Measurements from ENCODE around the gene NCSTN.

The NCSTN gene

GRCh38 chr1:160346463-160346862 lies 3.3 kb downstream of the NCSTN start:
- DNase-seq (ENCODE audit: low read depth): no peak
- no peak overlapping the region for H3K4me3 ChIP-seq (ENCODE audit: low read depth, low read length)

DNA sequence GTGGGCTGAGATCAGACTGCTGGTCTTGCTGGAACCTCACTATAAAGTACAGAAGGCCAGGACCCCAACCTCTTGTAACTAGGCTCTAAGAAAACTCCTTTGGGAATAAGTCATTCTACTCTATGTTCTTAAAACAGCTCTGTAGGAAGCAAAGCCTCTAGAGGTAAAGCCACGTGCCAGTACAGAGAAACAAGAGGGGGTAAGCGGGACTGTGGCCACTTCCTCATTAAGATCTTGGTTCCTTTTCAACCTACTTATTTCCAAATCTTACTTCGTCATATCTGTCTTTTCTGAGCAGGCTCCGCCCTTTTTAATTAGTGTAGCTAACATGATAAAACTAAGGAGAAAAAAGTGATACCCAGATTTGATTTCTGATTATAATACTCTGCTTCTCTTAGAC lies 3.8 kb downstream of the NCSTN start:
- no peak for DNase-seq (ENCODE audit: low read depth)
- no peak overlapping the region for H3K4me3 ChIP-seq (ENCODE audit: low read depth, low read length)

DNA sequence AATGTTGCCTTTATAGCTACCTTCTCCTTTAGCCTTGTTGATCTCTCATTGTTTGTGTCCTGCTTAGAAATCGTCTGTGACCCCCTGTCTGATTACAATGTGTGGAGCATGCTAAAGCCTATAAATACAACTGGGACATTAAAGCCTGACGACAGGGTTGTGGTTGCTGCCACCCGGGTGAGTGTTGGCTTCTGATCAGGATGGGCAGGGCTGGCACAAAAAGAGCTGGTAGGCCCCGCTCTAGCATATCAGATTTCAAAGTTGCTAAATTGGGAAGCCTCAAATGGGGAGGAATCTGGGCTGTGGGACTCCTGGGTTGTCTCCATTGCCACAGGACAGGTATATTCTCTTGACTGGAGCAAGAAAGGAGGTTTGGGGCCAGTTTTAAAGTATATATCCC lies 8.4 kb downstream of the NCSTN start:
- no peak overlapping the region for H3K4me3 ChIP-seq (ENCODE audit: low read depth, low read length)
- DNase-seq (ENCODE audit: low read depth): no peak

DNA sequence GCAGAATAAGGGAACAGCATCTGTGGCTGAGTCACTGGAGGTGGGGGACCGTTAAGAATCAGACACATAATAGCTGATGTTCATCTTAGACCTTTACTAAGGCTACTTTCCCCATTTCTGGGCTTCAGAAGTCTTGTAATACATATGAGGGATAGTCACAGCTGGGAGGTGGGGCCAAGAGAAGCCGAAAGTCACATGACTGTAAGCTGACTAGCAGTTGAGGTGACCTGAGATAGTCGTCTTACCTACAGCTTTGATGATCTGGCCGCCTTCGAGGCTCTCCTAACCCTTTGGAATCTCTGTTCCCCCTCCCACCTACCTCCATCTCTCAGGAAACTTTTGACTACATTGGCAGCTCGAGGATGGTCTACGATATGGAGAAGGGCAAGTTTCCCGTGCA lies 9.4 kb downstream of the NCSTN start:
- DNase-seq (ENCODE audit: low read depth): no peak

DNA sequence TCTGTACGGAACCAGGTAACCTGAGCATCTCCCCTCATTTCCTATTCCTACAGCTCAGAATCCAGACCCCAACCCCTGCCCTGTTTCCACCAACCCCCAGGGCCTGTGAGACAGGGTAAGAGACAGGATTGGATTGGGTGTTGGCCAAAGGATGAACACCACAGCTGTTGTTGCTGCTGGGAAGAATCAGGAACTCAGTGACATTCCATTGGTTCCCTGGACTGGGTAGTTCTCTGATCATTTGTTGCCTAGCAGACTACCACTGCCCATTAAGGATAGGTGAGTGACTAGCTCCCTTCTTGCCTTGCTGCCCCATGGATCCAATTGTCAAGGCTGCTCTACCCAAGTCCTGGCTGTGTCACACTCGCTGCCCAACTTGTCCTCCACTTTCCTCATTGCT lies 10.0 kb downstream of the NCSTN start:
- DNase-seq (ENCODE audit: low read depth): no peak
- H3K4me3 ChIP-seq (ENCODE audit: low read depth, low read length): no peak overlapping the region

More for the DNA sequence above, 9.4 kb downstream of the NCSTN start:
- no peak overlapping the region for H3K4me3 ChIP-seq (ENCODE audit: low read depth, low read length)

DNA sequence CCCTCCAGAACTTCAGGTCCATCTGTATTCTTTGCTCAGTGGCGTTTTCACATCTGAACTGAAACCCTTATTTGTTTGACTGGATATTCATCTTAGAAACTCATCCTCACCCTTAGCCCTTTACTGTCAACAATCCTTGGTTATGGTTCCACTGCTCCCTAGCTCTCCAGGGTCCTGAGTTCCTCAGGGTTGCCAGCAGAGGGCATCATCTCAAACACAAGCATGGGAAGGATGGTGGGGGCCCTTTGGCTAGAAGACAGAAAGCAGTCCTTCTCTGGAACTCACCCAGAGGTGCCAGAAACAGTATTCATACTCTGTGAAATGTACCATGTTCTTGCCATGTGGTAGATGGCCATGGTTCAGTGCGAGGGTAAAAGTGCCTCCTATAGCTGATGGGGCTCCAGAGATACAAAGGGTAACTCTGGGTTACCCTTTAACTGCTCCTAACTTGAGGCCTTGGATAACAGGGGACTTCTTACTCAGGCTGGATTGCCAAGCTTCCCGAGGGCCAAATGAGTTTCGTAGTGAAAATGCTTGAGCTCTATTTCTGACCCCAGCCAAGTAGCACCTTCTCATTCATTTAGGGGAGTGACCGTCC lies 11.3 kb downstream of the NCSTN start:
- DNase-seq (ENCODE audit: low read depth): no peak

DNA sequence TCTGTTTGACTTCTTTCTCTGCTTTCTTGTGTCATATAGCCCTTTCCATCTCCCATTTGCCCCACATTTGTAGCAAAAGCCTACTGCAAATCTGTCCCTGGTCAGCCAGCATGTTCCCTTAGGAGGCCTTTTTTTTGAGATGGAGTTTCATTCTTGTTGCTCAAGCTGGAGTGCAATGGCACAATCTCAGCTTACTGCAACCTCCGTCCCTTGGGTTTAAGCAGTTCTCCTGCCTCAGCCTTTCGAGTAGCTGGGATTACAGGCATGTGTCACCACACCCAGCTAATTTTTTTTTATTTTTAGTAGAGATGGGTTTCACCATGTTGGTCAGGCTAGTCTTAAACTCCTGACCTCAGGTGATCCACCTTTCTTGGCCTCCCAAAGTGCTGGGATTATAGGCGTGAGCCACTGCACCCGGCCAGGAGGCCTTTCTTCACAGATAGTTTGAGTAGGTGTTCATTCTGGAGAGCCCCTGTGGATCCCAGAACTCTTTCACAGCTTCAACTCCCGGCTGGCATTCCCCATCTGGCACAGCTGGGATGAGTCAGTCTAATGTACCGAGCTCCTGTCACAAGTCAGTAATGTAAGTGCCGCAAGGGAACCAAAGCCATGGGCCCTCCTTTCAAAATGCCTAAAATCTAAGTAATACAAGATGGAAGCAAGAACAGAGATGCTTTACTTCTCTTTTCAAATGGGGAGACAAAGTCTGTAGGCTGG lies 14.3 kb downstream of the NCSTN start:
- H3K4me3 ChIP-seq (ENCODE audit: low read depth, low read length): no peak overlapping the region
- DNase-seq (ENCODE audit: low read depth): no peak

More for the DNA sequence above, 11.3 kb downstream of the NCSTN start:
- no peak overlapping the region for H3K4me3 ChIP-seq (ENCODE audit: low read depth, low read length)

GRCh38 chr1:160358073-160358472 lies 14.9 kb downstream of the NCSTN start:
- no peak for DNase-seq (ENCODE audit: low read depth)
- no peak overlapping the region for H3K4me3 ChIP-seq (ENCODE audit: low read depth, low read length)

DNA sequence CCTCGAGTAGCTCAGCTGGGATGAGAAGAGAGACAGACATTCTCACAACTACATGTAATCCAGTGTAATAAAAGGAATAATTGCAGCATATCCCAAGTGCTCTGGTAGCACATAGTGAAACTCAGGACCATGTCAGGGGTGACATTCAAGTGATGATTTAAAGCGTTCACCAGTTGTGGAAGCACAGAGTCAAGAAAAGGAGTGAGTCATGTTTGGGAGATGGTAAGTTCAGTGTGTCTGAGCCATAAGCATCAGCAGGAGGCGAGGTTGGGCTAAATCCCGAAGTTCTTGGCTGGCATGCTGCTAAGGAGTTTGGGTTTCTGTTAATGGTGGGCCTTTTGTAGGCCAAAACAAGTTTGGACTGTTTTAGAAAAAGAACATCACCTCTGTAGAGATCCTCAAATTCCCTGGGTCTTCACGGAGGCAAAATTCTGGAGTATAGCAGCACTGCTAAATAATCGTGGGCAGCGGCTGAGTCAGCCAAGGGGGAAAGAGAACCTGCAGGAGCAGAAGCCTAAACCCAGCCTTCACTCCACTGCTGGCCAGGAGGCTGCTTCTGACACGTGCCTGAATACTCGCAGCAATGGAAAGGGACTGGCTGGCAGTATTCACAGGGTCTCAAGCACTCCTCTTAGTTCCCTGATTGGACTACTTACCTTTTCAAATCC lies 16.5 kb downstream of the NCSTN start:
- no peak for DNase-seq (ENCODE audit: low read depth)
- H3K4me3 ChIP-seq (ENCODE audit: low read depth, low read length): no peak overlapping the region

GRCh38 chr1:160360227-160360695 lies 17.1 kb downstream of the NCSTN start:
- no peak overlapping the region for H3K4me3 ChIP-seq (ENCODE audit: low read depth, low read length)
- no peak for DNase-seq (ENCODE audit: low read depth)

DNA sequence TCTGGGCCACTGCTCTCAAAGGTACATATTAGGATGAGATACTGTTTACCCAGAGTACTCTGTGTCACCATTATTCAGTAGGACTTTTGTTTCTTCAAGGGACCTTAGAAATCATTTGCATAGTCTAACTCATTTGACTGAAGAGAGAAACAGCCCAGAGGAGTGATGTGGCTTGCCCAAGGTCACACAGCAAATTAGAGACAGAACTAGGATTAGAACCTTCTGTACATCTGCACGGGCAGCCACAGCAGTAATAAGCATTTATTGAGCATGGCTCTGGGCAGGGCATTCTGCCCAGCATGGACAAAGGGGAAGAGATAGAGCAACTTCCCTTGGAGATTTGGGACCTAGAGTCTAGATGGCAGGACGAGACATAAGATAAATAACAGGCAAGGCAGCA lies 18.0 kb downstream of the NCSTN start:
- H3K4me3 ChIP-seq (ENCODE audit: low read depth, low read length): no peak overlapping the region
- no peak for DNase-seq (ENCODE audit: low read depth)

DNA sequence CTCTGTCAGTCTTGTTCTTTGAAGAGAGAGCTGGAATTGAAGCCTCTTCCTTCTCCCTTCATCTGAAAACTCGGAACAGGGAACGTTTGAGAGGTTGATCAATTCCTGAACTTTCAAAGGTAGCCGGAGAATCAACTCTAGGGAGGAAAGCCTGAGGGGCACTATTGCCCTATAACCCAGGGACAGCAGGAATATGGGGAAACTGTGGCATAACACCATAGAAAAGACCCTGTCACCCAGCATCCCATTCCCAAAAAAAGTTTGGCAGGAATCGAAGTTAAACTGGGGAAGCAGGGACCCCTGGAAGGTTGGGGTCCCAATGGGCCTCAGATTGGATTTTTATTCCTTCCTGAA lies 18.6 kb downstream of the NCSTN start:
- no peak overlapping the region for H3K4me3 ChIP-seq (ENCODE audit: low read depth, low read length)
- no peak for DNase-seq (ENCODE audit: low read depth)

DNA sequence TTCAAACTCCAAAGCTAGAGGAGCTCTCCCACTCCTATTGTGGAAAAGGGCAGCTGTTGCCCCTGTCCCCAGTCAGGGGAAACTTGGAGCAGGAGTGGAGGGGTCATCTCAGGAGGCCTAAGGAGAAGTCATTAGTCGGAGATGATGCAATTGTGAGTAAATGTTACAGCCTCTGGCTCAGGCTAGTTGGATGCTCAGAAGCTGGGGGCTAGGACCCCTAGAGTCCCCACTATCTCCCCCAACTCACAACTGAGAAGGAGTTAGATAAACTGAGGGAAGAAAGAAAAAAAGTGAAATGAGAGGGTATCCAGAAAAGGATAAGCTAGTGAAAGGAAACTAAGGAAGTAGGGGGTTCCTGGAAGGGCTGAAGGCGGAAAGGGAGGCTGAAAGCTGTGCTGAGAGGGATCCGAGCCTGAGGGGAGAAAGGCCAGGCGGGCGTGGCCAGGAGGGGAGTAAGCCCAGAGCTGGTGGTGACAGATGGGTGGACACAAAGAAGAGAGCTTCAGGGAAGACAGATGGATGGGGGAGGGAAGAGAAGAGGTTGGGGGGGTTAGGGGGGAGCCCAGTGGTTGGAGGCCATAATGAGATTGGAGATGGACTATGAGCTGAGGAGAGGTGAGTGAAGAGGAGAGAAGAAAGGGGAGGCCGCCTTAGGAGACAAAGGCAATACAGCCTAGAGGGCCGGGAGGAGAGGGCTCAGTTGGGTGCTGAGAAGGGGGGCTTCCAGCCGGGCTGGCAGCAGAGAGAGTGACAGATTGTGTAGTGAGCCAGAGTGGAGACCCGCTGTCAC lies 19.2 kb downstream of the NCSTN start:
- DNase-seq (ENCODE audit: low read depth): no peak
- no peak overlapping the region for H3K4me3 ChIP-seq (ENCODE audit: low read depth, low read length)

GRCh38 chr1:160363010-160363409 lies 19.8 kb downstream of the NCSTN start:
- no peak overlapping the region for H3K4me3 ChIP-seq (ENCODE audit: low read depth, low read length)
- DNase-seq (ENCODE audit: low read depth): no peak

GRCh38 chr1:160363951-160364735 lies 21.0 kb downstream of the NCSTN start:
- DNase-seq (ENCODE audit: low read depth): no peak
- no peak overlapping the region for H3K4me3 ChIP-seq (ENCODE audit: low read depth, low read length)

DNA sequence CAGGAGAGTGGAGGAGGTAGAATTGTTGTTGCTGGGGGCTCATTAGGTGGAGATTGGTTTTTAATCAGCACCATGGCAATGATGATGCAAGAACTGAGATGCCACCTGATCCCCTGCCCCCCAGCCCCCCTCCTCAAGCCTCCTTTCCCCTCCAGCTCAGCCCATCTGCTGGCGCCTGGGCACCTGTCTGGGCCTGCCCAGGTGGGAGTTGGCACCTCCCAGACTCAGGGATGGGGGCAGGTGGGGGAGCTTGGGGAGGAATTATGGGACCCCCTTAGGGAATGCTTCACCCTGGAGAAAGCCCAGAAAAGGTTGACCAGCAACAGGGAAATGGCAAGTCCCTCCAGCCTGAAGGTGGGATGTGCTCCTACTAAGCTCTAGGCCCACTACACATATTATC lies 22.1 kb downstream of the NCSTN start:
- DNase-seq (ENCODE audit: low read depth): no peak
- no peak overlapping the region for H3K4me3 ChIP-seq (ENCODE audit: low read depth, low read length)

GRCh38 chr1:160366731-160367515 lies 23.7 kb downstream of the NCSTN start, which contains the start of gene NHLH1:
TSS of gene NHLH1 (plus strand) at chr1:160367071. CDS start at chr1:160370732, 3,661 bp downstream.
- no peak within 1 kb of the TSS for H3K4me3 ChIP-seq (ENCODE audit: low read depth, low read length)
- DNase-seq (ENCODE audit: low read depth): no peak

GRCh38 chr1:160367516-160367900 lies 24.3 kb downstream of the NCSTN start:
- no peak overlapping the region for H3K4me3 ChIP-seq (ENCODE audit: low read depth, low read length)
- no peak for DNase-seq (ENCODE audit: low read depth)
